T follicular helper cell (primary cell): Measurements from ENCODE around the gene DKK1.
"Not testable (repeated sequence)": the region's sequence is repeated elsewhere in the genome, so short reads cannot be mapped to it uniquely, and the experiment has no call there.

Experiments used
- DNase-seq: peaks from one replicate; pipeline ENCODE4 v3.0.0-alpha.2; 2020; ENCODE audit warnings: low read depth

DKK1 gene

DNA sequence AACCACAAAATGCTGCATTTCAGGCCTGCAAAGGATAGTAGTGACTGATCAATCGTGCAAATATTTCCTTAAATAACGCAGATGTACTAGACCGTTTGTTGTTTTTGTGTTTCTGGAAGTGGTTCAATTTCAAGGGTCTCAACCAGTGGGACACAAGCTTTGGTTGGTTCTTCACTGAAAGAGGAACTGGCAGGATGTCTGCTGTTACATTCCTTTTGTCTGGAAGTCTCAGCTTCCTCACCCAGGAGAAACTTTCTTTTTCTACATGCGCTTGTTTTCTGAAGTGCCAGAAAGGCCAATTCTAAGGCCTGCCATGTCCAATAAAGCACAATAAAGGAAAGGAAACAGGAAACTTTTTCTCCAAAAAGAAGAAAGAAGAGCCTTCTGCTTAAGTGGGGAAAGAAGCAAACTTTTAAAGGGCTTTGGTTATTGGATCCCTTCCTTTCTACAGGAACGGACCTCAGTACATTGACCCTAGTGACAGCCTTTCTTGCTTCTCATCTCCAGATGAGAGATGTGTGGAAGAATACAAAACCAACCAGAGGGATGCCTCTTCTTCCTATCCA lies 4.1 kb downstream of the DKK1 start:
- DNase-seq, result no peak

DNA sequence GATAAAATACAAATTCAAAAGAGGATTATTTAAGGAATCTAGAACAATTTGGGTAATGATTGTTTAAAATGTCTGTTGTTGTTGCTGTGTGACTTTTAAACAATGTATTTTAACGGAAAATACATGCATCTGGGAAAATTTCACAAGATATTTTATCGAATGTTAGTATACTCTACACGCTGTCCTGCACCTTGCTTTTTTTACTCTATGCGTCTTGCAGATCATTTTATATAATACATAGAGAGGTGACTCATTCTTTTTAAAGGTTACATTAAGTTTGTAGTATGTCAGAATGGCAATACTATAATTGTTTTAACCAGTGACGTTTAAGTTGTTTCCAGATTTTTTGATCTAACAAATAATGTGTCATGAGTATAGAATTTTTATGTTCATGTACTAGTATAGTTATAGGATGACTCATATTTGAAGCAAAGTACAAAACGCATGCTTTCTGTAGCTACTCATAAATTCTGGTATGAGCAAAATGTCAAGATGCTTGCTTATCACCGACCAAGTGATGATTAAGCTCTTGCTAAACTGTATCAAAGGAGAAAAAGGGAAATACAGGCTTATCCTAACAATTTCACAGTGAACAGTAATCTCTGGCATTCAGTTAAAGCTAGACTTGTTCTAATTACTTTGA lies 4.9 kb downstream of the DKK1 start:
- no peak for DNase-seq

DNA sequence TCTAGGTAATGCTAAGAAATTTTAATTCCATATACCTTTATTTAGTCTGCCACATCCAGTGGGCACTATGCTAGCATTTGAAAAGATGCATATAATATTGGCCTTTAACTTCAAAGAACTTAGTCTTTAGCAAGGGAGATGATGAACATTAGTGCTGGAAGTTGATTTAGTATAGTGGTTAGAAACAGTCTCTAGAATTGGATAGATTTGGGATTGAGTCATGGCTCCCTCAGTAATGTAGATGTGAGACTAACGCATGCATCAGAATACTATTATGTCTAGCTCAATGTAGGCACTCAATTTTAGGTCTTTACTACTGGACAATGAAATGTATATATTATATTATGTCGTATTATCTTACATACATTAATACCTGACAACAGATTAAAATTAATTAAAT lies 5.8 kb downstream of the DKK1 start:
- DNase-seq, result no peak

DNA sequence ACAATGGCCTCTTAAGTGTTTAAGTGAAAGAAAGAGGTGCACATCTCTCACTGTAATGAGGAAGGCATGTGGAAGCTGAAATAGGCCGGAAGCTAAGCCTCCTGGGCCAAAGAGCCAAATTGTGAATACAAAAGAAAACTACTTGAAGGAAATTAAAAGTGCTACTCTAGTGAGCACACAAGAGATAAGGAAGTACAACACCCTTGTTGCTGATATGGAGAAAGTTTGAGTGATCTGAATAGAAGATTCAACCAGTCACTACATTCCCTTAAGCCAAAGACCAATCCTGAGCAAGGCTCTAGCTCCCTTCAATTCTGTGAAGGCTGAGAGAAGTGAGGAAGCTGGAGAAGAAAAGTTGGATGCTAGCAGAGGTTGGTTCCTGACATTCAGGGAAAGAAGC lies 8.2 kb downstream of the DKK1 start:
- no peak for DNase-seq

DNA sequence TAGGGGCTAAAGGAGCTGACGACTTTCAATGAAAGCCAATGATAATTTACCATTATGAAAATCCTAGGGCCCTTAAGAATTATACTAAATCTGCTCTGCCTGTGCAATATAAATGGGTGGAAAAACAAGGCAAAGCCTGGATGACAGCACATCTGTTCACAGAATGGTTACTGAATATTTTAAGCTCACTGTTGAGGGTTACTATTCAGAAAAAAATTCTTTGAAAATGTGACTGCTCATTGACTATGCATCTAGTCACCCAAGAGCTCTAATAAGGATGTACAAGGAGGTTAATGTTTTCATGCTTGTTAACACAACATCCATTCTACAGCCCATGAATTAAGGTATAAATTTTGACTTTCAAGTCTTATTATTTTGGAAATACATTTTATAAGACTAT lies 8.9 kb downstream of the DKK1 start:
- no peak for DNase-seq

DNA sequence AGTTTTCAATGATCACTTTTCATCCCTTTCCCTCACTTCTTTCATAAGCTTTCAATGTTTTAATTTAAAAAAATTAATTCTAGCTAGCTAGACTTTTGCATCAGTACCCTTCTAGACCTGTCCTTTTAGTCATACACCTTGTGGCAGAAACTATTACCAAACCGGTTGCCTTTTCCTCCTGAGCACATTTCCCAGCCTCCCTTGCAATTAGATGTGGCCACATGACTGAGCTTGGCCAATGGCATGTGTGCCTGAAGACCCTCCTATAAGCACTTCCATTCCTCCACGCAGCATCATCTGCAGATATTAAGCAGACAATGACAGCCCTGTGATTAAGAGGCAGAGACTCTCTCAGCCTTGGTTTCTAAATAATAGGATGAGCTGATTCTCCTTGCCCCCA lies 12.3 kb downstream of the DKK1 start:
- no peak for DNase-seq

DNA sequence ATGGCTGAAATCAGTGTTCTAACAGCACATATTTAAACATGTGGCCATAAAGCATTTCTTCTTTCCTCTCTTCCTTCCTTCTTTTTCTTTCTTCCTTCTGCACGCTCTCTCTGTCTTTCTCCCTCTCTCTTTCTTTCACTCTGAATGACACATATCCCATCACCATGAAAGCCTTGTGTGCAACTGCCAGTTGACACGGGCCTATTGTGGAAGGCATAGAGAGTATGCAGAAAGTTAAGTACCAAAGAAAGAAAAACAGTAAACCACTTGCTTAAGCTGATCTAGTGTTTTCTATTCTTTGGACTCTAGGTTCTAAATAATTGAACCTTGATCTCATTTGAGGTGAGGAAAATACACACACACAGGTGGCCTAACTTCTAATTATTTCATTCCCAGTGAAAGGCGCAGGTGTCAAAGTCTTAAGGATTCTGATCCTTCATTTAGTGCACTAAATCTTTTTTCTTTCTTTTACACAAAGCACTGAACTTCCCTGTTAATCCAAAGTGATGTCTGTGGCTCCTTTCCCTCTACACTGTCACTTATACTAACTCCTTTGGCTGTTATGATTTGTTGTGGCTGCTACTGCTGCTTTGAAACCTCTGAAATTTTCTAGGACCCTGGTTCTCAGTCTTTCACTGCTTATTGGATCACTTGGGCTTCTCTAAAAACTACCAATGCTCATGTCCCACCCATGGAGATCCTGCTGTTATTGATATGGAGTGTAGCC lies 17.7 kb downstream of the DKK1 start:
- no peak for DNase-seq

DNA sequence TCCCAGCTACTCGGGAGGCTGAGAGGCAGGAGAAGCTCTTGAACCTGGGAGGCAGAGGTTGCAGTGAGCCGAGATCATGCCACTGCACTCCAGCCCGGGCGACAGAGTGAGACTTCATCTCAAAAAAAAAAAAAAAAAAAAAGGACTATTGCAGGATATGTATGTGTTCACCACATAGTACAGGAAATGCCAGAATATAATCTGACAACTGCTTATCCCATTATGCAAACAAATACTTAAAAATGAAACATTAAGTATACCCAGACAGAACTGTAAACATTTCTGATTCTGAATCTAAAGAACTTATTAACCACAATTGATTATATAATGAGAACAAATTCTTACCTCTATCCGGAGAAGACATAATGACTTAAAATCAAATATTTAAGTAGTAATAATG lies 18.7 kb downstream of the DKK1 start:
- DNase-seq, result no peak

DNA sequence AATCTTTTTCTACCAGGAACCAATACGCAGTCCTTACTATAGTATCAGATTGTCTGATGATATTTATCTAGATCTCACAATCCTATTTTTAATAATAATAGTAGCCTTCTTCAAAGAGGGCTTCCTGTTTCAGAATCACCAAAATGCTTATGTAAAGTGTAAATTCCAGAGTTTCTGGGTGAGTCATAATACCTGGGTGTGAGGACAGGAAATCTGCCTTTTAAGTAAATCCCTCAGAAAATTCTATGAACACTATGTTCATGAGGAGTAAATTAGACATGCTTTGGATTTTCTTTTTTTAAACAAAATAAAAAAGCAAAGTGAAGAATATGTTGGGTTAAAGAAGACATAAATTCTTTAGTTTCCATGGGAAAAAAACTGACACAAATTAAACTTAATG lies 20.5 kb downstream of the DKK1 start:
- no peak for DNase-seq

DNA sequence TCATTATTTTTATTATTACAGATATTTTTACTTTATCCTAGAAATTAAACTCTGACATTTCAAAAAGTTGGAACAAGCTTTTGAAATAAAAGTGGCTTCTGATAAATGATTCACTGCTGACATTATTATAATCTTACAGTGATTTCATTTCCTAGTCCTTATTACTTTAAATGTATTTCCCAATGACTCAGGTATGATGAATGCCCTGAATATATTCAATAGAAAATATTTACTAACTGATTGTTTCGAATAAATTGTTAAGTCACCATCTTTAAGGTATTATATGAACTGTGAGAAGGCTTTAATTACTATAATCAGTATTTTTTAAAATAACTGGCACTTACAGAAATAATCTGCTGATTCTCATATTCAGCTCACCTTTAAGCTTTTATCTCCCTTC lies 21.6 kb downstream of the DKK1 start:
- no peak for DNase-seq

DNA sequence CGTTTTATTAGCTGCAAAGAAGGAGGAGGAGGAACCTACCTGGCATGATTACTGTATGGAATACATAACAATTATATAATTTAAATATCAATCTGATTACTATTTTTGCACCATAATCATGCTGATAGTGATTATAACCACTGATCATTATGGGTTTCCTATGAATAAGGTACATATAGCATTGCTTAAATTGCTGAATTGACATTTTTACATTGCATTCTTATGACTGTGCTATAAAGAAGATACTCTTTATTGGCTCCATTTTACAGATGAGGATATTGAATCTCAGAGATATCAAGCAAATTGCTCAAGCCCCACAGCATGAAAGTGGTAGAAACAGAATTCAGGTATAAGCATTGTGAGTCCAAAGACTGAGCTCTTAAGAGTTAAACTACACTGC lies 23.1 kb downstream of the DKK1 start:
- no peak for DNase-seq

DNA sequence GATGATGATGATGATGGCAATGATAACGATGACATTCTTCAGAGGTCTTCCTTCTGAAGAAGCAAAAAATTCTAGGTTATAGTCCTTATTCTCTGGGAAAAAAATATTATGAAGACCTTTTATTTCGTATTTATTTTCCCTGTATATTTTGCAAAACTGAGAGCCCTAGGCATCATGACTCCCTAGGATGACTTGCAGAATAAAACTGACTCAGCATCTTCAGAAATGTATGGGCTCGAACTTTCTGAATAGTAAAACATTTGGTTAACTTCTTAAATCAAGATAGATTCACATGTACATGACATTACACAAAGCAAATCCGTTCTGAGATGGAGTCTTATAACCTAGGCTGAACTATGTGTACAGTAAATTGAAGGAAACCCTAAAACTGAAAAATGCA lies 29.4 kb downstream of the DKK1 start:
- no peak for DNase-seq

DNA sequence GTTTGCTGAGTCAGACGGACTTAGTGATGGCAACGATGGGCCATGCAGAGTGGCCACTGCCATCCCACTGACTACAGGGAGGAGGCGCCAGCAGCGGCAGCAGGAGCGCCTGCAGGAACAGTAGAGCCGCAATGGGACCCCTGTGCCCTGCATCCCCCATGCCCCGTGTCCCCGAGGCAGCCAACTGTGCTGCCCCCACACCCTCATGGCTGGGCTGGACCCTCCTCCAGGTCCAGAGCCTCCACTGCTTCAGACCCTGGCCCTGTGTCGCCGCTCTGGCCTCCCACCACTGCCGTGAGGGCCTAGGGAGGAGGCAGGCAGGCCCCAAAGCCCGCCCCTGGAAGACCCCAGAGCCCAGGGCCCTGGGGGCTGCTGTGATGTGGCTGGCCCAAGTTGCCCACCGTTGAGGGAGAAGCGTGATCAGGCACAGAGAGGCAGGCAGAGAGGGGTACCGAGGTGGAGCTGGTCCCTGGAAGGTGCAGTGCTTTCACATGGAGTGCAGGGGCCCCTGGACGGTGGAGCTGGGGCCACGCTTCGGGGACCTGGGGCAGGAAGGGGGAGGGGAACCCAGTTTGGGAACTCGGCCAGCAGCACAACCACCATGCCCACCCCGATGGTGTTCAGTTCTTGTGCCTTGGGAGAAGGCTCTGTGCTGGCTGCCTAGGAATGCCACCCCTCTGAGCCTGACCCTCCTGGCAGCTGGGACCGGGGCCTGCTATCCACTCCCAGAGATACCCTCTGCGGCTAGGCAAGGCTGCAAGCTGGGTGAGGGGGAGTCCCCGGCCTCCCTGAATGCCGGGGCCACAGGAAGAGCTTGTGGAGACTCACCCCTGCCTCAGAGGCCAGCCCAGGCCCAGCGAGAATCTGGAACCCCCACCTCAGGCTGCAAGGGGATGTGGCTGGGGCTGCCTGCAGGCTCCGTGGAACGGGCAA lies 32.6 kb downstream of the DKK1 start:
- DNase-seq, result no peak

DNA sequence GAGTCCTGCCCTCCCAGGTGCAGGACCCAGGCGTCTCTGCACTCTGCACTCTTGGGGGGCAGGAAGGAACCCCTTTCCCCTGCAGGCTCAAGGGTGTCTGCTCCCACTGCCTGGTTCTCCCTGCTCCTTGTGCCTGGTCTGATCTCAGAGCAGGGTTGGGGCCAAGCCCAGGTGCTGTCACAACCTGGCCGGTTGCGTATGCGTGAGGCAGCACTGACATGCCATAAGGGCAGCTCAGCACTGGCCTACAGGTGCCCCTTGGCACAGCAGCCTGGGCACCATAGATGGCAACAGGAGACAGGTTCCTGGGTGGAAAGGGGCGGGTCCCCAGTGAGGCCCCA lies 33.2 kb downstream of the DKK1 start:
- no peak for DNase-seq

DNA sequence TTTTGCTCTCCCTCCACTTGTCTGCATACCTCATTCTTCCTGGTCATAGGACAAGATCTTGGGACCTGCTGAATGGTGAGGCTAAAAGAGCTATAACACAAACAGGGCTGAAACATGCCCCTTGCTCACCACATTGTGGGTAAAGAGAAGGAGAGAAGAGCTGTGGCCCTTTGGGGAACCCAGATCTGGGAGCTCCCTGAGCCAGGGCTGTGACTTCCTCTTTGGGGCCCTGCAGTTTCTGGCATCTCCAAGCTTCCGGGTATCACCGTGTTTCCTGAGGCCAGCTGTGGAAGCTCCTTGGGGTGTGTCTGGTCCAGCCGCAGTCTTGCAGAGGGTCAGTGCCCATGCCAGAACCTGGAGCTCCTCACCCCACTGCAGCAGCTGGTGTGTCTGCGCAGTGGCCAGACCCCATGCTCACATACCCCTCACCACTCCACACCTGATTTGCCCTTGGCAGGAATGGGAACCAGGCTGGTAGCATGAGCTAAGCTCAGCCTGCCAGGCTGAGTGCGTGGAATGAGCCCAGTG lies 34.0 kb downstream of the DKK1 start:
- DNase-seq, result no peak

DNA sequence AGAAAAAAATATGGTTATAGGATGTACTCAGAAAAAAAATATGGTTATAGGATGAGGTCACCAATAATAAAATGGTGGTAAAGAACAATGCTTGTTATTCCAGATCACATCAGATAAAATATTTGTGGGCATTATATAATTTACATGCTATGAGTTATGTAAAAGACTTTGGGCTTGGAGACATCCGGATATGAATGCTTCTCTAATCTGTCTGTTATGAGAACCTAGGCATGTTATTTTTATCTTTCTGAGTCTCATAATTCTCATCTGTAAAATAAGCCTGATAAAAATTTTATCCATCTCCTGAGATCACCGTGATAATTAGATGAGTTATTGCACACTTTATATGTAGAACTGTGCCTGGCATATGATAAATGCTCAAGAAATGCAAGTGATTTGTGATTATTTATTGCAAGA lies 37.8 kb downstream of the DKK1 start:
- DNase-seq, result no peak

DNA sequence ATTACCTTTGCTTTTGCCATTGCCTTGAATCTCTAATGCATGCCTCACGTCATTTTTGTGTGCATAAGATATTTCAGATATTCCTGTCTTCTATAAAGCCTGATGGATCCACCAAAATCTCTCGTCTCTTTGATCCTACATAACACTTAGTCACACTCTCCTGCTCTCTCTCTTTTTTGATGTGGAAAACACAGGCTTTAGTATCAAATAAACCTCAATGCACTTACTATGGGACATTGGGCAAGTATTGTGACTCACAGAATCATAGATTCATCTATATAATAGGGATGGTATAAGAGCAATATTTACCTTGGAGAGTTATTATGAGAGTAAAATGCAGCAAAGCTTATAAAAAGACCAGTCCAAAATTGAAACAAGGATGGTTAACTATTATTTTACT lies 39.1 kb downstream of the DKK1 start:
- DNase-seq, result no peak

DNA sequence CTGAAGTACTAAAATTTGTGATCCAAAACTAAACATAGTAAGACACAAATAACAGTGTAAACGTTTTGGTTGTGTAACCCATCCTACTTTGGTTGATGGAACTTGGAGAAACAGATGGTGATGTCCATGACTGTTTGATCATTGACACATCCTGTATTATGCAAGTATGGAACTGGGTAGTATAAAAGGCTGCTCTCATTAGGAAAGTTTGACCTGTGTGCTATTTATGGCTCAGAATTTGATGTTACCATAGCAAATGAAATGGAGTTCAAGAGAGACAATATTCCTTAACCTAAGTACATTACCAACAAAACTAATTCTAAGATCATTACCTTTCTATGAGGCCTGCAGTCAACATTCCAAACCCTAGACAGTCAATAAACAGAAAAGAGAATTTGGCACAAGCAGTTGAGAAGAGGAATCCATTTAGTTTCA lies 39.9 kb downstream of the DKK1 start:
- no peak for DNase-seq

DNA sequence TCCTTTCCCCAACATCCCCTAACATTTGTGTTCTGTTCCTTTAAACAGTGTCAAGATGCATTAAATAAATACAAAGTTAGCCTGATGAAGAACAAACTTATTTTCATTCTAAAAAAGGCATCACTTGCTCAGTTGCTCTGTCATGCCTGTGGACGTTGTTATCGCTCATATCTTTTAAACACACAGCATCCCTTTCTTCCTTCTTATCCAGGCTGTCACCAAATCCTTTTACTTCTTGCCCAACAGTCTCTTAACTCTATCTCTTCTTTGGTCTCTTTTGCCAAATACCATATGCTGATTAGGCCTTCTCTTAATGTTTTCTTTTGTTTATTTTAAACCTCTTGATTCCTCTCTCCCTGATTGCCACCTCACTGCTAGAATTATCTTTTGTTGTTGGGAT lies 43.9 kb downstream of the DKK1 start:
- DNase-seq, result no peak

DNA sequence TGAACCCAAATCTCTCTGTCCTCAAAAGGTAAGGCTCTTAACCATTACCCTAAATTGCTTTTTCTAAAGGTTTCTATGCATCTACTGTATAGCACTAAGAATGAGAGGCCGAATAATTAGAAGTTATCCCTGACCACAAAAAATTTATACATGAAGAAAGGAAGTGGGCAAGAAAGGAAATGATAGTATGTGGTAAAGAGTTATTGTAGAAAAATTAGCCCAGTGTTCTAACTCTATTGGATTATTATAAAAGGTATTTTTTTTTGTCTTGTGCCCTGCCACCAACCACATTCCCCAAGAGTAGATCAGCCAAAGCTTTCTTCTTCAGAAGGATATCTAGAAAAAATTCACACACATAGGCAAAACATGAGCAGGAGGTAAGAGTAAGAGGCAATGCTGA lies 45.4 kb downstream of the DKK1 start:
- DNase-seq, result no peak

DNA sequence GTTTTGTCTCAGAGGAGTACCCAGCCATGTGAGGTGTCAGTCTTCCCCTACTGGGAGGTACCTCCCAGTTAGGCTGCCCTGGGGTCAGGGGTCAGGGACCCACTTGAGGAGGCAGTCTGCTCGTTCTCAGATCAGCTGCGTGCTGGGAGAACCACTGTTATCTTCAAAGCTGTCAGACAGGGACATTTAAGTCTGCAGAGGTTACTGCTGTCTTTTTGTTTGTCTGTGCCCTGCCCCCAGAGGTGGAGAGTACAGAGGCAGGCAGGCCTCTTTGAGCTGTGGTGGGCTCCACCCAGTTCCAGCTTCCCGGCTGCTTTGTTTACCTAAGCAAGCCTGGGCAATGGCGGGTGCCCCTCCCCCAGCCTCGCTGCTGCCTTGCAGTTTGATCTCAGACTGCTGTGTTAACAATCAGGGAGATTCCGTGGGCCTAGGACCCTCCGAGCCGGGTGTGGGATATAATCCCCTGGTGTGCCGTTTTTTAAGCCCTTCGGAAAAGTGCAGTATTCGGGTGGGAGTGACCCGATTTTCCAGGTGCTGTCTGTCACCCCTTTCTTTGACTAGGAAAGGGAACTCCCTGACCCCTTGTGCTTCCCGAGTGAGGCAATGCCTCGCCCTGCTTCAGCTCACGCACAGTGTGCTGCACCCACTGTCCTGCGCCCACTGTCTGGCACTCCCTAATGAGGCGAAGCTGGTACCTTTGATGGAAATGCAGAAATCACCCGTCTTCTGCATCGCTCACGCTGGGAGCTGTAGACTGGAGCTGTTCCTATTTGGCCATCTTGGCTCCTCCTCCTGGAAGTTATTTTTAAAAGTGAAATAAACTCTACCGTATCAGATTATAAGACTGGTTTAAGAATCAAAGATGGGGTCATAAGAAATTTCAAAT lies 51.7 kb downstream of the DKK1 start:
- DNase-seq, result not testable (repeated sequence)
